Measurements from ENCODE around the gene PAX1. TPM values are rescaled to one million over a fixed set of nuclear protein-coding genes. Genes with fewer than 3 reads are reported as not detected.

Gene PAX1
- total and polyA plus RNA-seq, 2 of the 8 experiments (the other 6 are each of a cell fraction or from before 2014, with no cell fraction given), result not detected

DNA sequence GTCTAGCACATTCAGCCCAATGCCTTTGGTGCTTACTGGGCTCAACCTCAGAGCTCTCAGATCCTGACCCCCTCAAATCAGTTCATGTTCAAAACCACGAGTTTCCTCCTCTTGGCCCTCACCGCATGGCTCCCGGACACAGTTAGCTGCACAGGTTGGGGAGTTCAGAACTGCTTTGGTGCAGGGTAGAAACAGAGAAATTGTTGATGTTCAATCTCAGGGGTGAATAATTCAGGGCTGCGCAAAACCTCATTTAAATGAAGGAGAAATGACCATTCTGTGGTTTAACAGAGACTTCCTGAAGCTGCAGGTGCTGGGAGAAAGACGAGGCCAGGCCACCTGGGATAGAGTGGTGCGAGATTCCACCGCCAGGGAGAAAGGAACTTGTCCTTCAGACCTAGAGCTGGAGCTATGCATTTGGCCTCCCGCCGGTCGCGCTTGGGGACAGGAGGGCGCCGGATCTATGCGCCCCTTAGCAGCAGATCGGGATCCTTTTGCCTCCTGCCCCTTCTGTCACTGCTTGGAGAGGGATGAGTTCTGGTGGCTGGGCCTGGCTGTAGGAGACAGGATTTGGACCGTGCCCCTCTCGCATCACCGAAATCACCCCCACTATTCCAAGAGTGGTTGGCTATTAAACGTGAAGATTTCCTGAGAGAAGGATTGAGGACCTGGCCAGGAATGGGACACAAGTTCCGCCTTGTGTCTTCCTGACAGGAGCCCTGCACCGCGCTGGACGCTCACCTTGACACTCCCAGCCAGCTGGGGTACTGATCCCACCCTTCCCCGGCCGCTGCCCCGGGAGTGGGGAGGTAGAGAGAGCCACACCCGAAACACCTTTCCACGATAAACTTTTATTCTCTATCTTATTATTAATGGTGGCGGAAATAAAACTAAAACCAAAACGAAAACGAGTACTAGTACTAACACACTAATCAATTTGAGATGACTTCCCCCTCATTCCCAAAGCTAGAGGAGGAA lies 767 bp upstream of the PAX1 start:
- Histone ChIP-seq H3K79me1 (ENCODE audit: low read depth, low read length) (no peaks in the 10 kb centered on the region), H3K56ac (replicated peaks; ENCODE audit: insufficient read length, low read depth, low read length) (no peak overlapping the region), H2BK5ac (ENCODE audit: low read depth, low read length) (no peak overlapping the region), H4K8ac (ENCODE audit: extremely low read depth, insufficient read depth, low read length) (no peak overlapping the region), H3K4me3 (ENCODE audit: extremely low read depth in 1 of 4, insufficient read depth in 2 of 4, low read depth in 3 of 4, low read length in 4 of 4) (no peak overlapping the region), H4K91ac (replicated peaks; ENCODE audit: insufficient read length, low read length) (no peak overlapping the region), H3K4ac (replicated peaks; ENCODE audit: insufficient read length, low read depth, low read length) (no peak overlapping the region), H2AK5ac (ENCODE audit: low read depth, low read length) (peak overlapping the region; percentile 84; the same call in 1 of the 2 replicates), H3K9me3 (ENCODE audit: insufficient read depth in 2 of 2, low read depth in 1 of 2, low read length in 1 of 2) (no peaks in the 10 kb centered on the region; a peak in 1 of 4 replicates), H3K27me3 (replicated peaks in 1 of 4; ENCODE audit: control insufficient read depth in 3 of 4, extremely low read depth in 1 of 4, insufficient read depth in 3 of 4, low read length in 3 of 4) (peaks cover 98 to 100% (median 100%) of the 10 kb centered on the region in 4 experiments), H2AFZ (ENCODE audit: low read length) (no peak overlapping the region), H3K23ac (ENCODE audit: insufficient read length) (no peak overlapping the region), H3K4me1 (replicated peaks in 1 of 4; ENCODE audit: control insufficient read depth in 3 of 4, insufficient read depth in 4 of 4, low read length in 3 of 4) (peaks cover 0 to 32% (median 17%) of the 10 kb centered on the region in 4 experiments; a peak in 6 of 7 replicates), H2BK15ac (ENCODE audit: low read length) (peak overlapping the region; percentile 53; the same call in 1 of the 2 replicates), H2BK20ac (ENCODE audit: low read length) (no peak overlapping the region), H3K27ac (ENCODE audit: low read depth, low read length) (no peak overlapping the region), H3K14ac (ENCODE audit: insufficient read length) (no peak overlapping the region), H4K5ac (ENCODE audit: insufficient read length, low read depth, low read length) (no peak overlapping the region), H3K18ac (ENCODE audit: extremely low read depth, low read length) (no peak overlapping the region), H3K79me2 (ENCODE audit: control insufficient read depth in 1 of 2, insufficient read depth in 2 of 2, low read length in 2 of 2) (no peaks in the 10 kb centered on the region), H3K4me2 (ENCODE audit: insufficient read depth in 1 of 2, low read depth in 2 of 2, low read length in 2 of 2) (peak overlapping the region in 1 of 2 experiments; percentile 5; a peak in 1 of 4 replicates), H3K9ac (replicated peaks in 1 of 4; ENCODE audit: extremely low read depth in 1 of 4, low read depth in 3 of 4, low read length in 3 of 4) (no peak overlapping the region), H2BK12ac (ENCODE audit: low read depth, low read length) (peak overlapping the region; percentile 96; the same call in 1 of the 2 replicates), H2BK120ac (replicated peaks; ENCODE audit: low read depth, low read length) (no peak overlapping the region), H3K36me3 (ENCODE audit: control insufficient read depth in 2 of 4, insufficient read depth in 4 of 4, low read length in 3 of 4) (peaks cover 0 to 11% (median 0%) of the 10 kb centered on the region in 4 experiments; a peak in 1 of 8 replicates), H3K23me2 (ENCODE audit: low read depth, low read length) (peaks cover 4% of the 10 kb centered on the region), H4K20me1 (replicated peaks in 1 of 2; ENCODE audit: control insufficient read depth in 1 of 2, insufficient read depth in 2 of 2, low read length in 2 of 2) (peaks cover 36 to 59% of the 10 kb centered on the region in 2 experiments)
- TF ChIP-seq RNF2 (IDR thresholded peaks at IDR 0.05; ENCODE audit: borderline replicate concordance, low read depth, low read length, missing control alignments, poor library complexity, severe bottlenecking), result peak; percentile 87
- TF ChIP-seq EZH2 (IDR thresholded peaks at IDR 0.05; ENCODE audit: low read depth, low read length, severe bottlenecking), result peak; percentile 83
- TF ChIP-seq SP4 (IDR thresholded peaks at IDR 0.05; ENCODE audit: low read length), result no peak
- no peak for TF ChIP-seq CHD1 (IDR thresholded peaks at IDR 0.05; ENCODE audit: low read depth, low read length)
- peak; percentile 74 for TF ChIP-seq SUZ12 (IDR thresholded peaks at IDR 0.05; ENCODE audit: low read length)
- TF ChIP-seq CBX8 (IDR thresholded peaks at IDR 0.05; ENCODE audit: borderline replicate concordance, low read depth, low read length), result peak; percentile 90; the same call in 1 of the 2 replicates
- no peak for TF ChIP-seq BRCA1 (IDR thresholded peaks at IDR 0.05; ENCODE audit: low read depth, low read length)
- TF ChIP-seq JUN (IDR thresholded peaks at IDR 0.05; ENCODE audit: low read depth, low read length), result no peak
- DNase-seq (ENCODE audit: low read depth in 1 of 2, low spot score in 2 of 2) (no peak), FAIRE-seq (no peak)
- ChIA-PET CTCF (ENCODE audit: partially characterized antibody) (interaction anchor here (0.6 to 4.1 kb wide), 21 partner anchors 8 to 882 kb away, joined by 3 to 58 read pairs (median 4); no protein-coding TSS in a partner anchor), POLR2A (ENCODE audit: partially characterized antibody) (interaction anchor here (1.3 kb wide), 1 partner anchor 9 kb away, joined by 8 read pairs; no protein-coding TSS in a partner anchor)
- WGBS, 2 experiments (ENCODE audit: extremely low coverage in 1 of 2, insufficient coverage in 1 of 2, insufficient read length in 1 of 2, insufficient replicate concordance in 2 of 2, low coverage in 1 of 2, low lambda C conversion rate in 2 of 2, missing lambda C conversion rate in 1 of 2), result 7% methylated on average over 31 of the region's 31 CpGs; no CpG with 5 or more reads in 1 of the 2 experiments
